Sigmoid colon (tissue), 7 donors: Measurements from ENCODE around the gene CD80. TPM values are rescaled to one million over a fixed set of nuclear protein-coding genes. Genes with fewer than 3 reads are reported as not detected.

ENCODE experiments used
- DNase-seq: peaks from one replicate; pipeline ENCODE4 v3.0.0-alpha.2; 2019
- H3K27ac ChIP-seq, 4 donors: fragments of 200-600 bp; sonication (generic); one replicate each; pipeline ENCODE4 v1.5.1; 2016 to 2019; ENCODE audit warnings: mild to moderate bottlenecking in 1 of 4
- H3K27me3 ChIP-seq, 3 donors: fragments of 200-600 bp; sonication (generic); one replicate each; pipeline ENCODE4 v1.5.1; 2019; ENCODE audit warnings: mild to moderate bottlenecking in 1 of 3
- H3K36me3 ChIP-seq, 4 donors: fragments of 200-600 bp; sonication (generic); one replicate each; pipeline ENCODE4 v1.5.1; 2016 to 2019
- H3K4me1 ChIP-seq, 4 donors: fragments of 200-600 bp; sonication (generic); one replicate each; pipeline ENCODE4 v1.5.1; 2017 to 2019
- H3K4me3 ChIP-seq, 4 donors: fragments of 200-600 bp; sonication (generic); one replicate each; pipeline ENCODE4 v1.5.1; 2017 to 2019; ENCODE audit warnings: mild to moderate bottlenecking in 2 of 4, moderate library complexity in 1 of 4
- H3K9me3 ChIP-seq, 4 donors: fragments of 200-600 bp in 3 of 4; sonication (generic) in 3 of 4; one replicate each; pipeline versions ENCODE4 v1.5.1 to v1.6.1; 2013 to 2019
- EP300 ChIP-seq, 4 donors: sonication (generic); formaldehyde crosslinking; IDR thresholded peaks; one replicate each; pipeline ENCODE4 v1.6.1; 2017; ENCODE audit warnings: antibody characterized with exemption in 4 of 4
- POLR2A ChIP-seq, 2 donors: fragments of 450-650 bp; IDR thresholded peaks; one replicate each; pipeline ENCODE4 v1.6.1; 2016; ENCODE audit warnings: antibody characterized with exemption in 2 of 2, mild to moderate bottlenecking in 2 of 2, moderate library complexity in 2 of 2
- POLR2AphosphoS5 ChIP-seq, 4 donors: sonication (generic); formaldehyde crosslinking; IDR thresholded peaks; one replicate each; pipeline ENCODE4 v1.6.1; 2017; ENCODE audit warnings: antibody characterized with exemption in 4 of 4
- WGBS, 2 donors: extraction: QIAGEN DNeasy Blood & Tissue Kit; methylation state at CpG; one replicate each; pipeline ENCODE4 v1.1.7; 2013; 5-methylcytosine and 5-hydroxymethylcytosine counted together
- intact Hi-C: fragments of 100-400 bp; cut with DNase I; formaldehyde crosslinking; loops from one replicate; pipeline ENCODE4 v1.15.1; 2023
- polyA plus RNA-seq, 3 donors: library from polyadenylated mRNA; stranded (reverse); fragments of 200-250 nt; gene quantifications; one replicate each; pipeline ENCODE4 v1.2.3, GENCODE V29; 2013
- total RNA-seq, 4 donors: library from RNA; depleted of rRNA; stranded (reverse); fragments of >200 nt; gene quantifications; one replicate each; pipeline ENCODE4 v1.1.0, GENCODE V29; 2016
- TF ChIP-seq, protein P1 (sequence below), 4 experiments: fragments of 450-650 bp in 3 of 4; fragments of 200-600 bp in 1 of 4; IDR thresholded peaks; one replicate each; pipeline ENCODE4 v1.5.1; 2016 to 2019; ENCODE audit warnings: antibody characterized with exemption in 4 of 4, mild to moderate bottlenecking in 3 of 4, moderate library complexity in 2 of 4
- donor health status: healthy with polysubstance abuse.
- donor health status: Bipolar disorder and iron deficiency.
- donor health status: healthy.

The CD80 gene
- total and polyA plus RNA-seq, 7 donors: 0.27 to 2.2 (median 1.6) TPM; not detected in 3

- intact Hi-C loops: no loop called here
- no peak for DNase-seq
- 79 to 92% methylated on average over 4 of the region's 4 CpGs for WGBS, 2 donors
- H3K4me1 ChIP-seq: no peaks in the 10 kb centered on the region
- no peaks in the 10 kb centered on the region for H3K27me3 ChIP-seq
- peaks cover 0 to 46% (median 15%) of the 10 kb centered on the region in 4 donors for H3K36me3 ChIP-seq
- H3K4me3 ChIP-seq: no peak overlapping the region
- TF ChIP-seq, protein P1, sequence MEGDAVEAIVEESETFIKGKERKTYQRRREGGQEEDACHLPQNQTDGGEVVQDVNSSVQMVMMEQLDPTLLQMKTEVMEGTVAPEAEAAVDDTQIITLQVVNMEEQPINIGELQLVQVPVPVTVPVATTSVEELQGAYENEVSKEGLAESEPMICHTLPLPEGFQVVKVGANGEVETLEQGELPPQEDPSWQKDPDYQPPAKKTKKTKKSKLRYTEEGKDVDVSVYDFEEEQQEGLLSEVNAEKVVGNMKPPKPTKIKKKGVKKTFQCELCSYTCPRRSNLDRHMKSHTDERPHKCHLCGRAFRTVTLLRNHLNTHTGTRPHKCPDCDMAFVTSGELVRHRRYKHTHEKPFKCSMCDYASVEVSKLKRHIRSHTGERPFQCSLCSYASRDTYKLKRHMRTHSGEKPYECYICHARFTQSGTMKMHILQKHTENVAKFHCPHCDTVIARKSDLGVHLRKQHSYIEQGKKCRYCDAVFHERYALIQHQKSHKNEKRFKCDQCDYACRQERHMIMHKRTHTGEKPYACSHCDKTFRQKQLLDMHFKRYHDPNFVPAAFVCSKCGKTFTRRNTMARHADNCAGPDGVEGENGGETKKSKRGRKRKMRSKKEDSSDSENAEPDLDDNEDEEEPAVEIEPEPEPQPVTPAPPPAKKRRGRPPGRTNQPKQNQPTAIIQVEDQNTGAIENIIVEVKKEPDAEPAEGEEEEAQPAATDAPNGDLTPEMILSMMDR (IDR thresholded peaks at IDR 0.05): no peak
- TF ChIP-seq EP300 (IDR thresholded peaks at IDR 0.05): no peak
- TF ChIP-seq POLR2A (IDR thresholded peaks at IDR 0.05): no peak
- TF ChIP-seq POLR2AphosphoS5 (IDR thresholded peaks at IDR 0.05): no peak
- no peaks in the 10 kb centered on the region for H3K9me3 ChIP-seq
- peak overlapping the region in 2 of 4 donors; percentile 5 to 37 for H3K27ac ChIP-seq
Measured at GRCh38 chr3:119524931-119525662, 34.3 kb downstream of the CD80 start.

GRCh38 chr3:119518026-119518425, 41.4 kb downstream of the CD80 start:
- WGBS, 2 donors: 99 to 100% methylated on average over 1 of the region's 1 CpG
- peaks cover 0 to 21% (median 5%) of the 10 kb centered on the region in 4 donors for H3K4me1 ChIP-seq
- no peak for DNase-seq
- H3K4me3 ChIP-seq: no peak overlapping the region
- TF ChIP-seq, protein P1 (IDR thresholded peaks at IDR 0.05): no peak
- TF ChIP-seq EP300 (IDR thresholded peaks at IDR 0.05) (no peak), POLR2AphosphoS5 (IDR thresholded peaks at IDR 0.05) (no peak), POLR2A (IDR thresholded peaks at IDR 0.05) (no peak)
- H3K36me3 ChIP-seq: peaks cover 16 to 93% (median 32%) of the 10 kb centered on the region in 4 donors
- intact Hi-C loops: loop anchor here (5.0 kb wide), 1 partner anchor 159 kb away; the partner anchor contains the start of gene COX17
- no peaks in the 10 kb centered on the region for H3K9me3 ChIP-seq
- peak overlapping the region; percentile 68 to 75 (median 71) for H3K27ac ChIP-seq
- H3K27me3 ChIP-seq: no peaks in the 10 kb centered on the region

DNA sequence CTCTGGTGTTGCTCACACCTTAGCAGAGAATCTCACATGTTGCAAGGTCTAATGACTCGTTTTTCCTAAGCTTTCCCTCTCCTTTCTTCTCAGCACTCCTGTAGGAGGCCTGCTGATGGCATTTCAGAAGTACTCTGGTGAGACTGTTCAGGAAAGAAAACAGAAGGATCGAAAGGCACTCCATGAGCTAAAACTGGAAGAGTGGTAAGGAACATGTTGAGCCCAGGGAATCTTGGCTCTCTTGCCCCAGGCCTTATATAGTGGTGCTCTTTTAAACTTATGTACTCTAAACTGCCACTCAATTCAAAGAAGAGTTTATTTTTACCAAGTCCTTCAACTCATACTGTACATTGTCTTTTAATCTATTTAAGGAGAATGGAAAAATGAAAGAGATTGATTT, 42.3 kb downstream of the CD80 start:
- H3K4me3 ChIP-seq: no peak overlapping the region
- WGBS, 2 donors: 92 to 94% methylated on average over 2 of the region's 2 CpGs
- intact Hi-C loops: loop anchor here (5.0 kb wide), 1 partner anchor 160 kb away; the partner anchor contains the start of gene COX17
- H3K36me3 ChIP-seq: peaks cover 16 to 93% (median 33%) of the 10 kb centered on the region in 4 donors
- peak overlapping the region; percentile 68 to 75 (median 71) for H3K27ac ChIP-seq
- H3K27me3 ChIP-seq: no peaks in the 10 kb centered on the region
- TF ChIP-seq, protein P1 (IDR thresholded peaks at IDR 0.05): no peak
- TF ChIP-seq POLR2A (IDR thresholded peaks at IDR 0.05) (no peak), EP300 (IDR thresholded peaks at IDR 0.05) (peak in 2 of 4 donors; percentile 4 to 44), POLR2AphosphoS5 (IDR thresholded peaks at IDR 0.05) (peak; percentile 21 to 52 (median 38))
- H3K4me1 ChIP-seq: peaks cover 0 to 21% (median 5%) of the 10 kb centered on the region in 4 donors
- no peak for DNase-seq
- no peaks in the 10 kb centered on the region for H3K9me3 ChIP-seq

- intact Hi-C loops: loop anchor here (5.0 kb wide), 1 partner anchor 163 kb away; the partner anchor contains the start of gene COX17
- Histone ChIP-seq H3K27ac (peak overlapping the region in 1 of 4 donors; percentile 75), H3K4me1 (peaks cover 0 to 21% (median 5%) of the 10 kb centered on the region in 4 donors), H3K9me3 (no peaks in the 10 kb centered on the region), H3K36me3 (peaks cover 16 to 86% (median 23%) of the 10 kb centered on the region in 4 donors), H3K4me3 (no peak overlapping the region), H3K27me3 (no peaks in the 10 kb centered on the region)
- DNase-seq: no peak
- TF ChIP-seq POLR2A (IDR thresholded peaks at IDR 0.05) (no peak), POLR2AphosphoS5 (IDR thresholded peaks at IDR 0.05) (no peak), EP300 (IDR thresholded peaks at IDR 0.05) (no peak)
- TF ChIP-seq, protein P1 (IDR thresholded peaks at IDR 0.05): no peak
- 35 to 76% methylated on average over 2 of the region's 2 CpGs for WGBS, 2 donors
Measured at GRCh38 chr3:119514637-119515036, 44.8 kb downstream of the CD80 start.
